H9 (cell line): ENCODE results near the gene SEMA3D. TPM values are rescaled to one million over a fixed set of nuclear protein-coding genes. Genes with fewer than 3 reads are reported as not detected.

Experiments
- DNase-seq: peaks from one replicate; pipeline ENCODE4 v3.0.0-alpha.2; 2017
- H2AFZ ChIP-seq: one replicate; pipeline ENCODE4 v1.6.1; 2013; ENCODE audit warnings: mild to moderate bottlenecking, low read length, control low read depth, moderate library complexity
- H2AK5ac ChIP-seq: 2 replicates; pipeline ENCODE4 v1.6.1; 2013; ENCODE audit warnings: low read length, control low read depth, mixed read lengths; ENCODE audit not compliant: insufficient read length
- H2BK120ac ChIP-seq: one replicate; pipeline ENCODE4 v1.6.1; 2013; ENCODE audit warnings: low read depth, mild to moderate bottlenecking, low read length, control low read depth, inconsistent platforms; ENCODE audit not compliant: poor library complexity, severe bottlenecking
- H2BK12ac ChIP-seq: 2 replicates; pipeline ENCODE4 v1.6.1; 2013; ENCODE audit warnings: low read length, control low read depth, mixed read lengths, low read depth; ENCODE audit not compliant: insufficient read length
- H2BK15ac ChIP-seq: 2 replicates; pipeline ENCODE4 v1.6.1; 2013; ENCODE audit warnings: low read depth, low read length, control low read depth
- H2BK20ac ChIP-seq: one replicate; pipeline ENCODE4 v1.6.1; 2013; ENCODE audit warnings: low read depth, mild to moderate bottlenecking, low read length, control low read depth, inconsistent platforms; ENCODE audit not compliant: poor library complexity, severe bottlenecking
- H2BK5ac ChIP-seq: 2 replicates; pipeline ENCODE4 v1.6.1; 2013; ENCODE audit warnings: low read length, control low read depth, mixed read lengths; ENCODE audit not compliant: insufficient read length
- H3K14ac ChIP-seq: 2 replicates; pipeline ENCODE4 v1.6.1; 2013; ENCODE audit warnings: low read length, control low read depth; ENCODE audit not compliant: insufficient read depth
- H3K18ac ChIP-seq: 2 replicates; pipeline ENCODE4 v1.6.1; 2013; ENCODE audit warnings: low read depth, mild to moderate bottlenecking, mixed read lengths, low read length, control low read depth; ENCODE audit not compliant: insufficient read length
- H3K23ac ChIP-seq: 2 replicates; pipeline ENCODE4 v1.6.1; 2013; ENCODE audit warnings: low read length, control low read depth, mixed read lengths, low read depth; ENCODE audit not compliant: insufficient read length
- H3K23me2 ChIP-seq: 2 replicates; pipeline ENCODE4 v1.6.1; 2013; ENCODE audit warnings: low read depth, mild to moderate bottlenecking, mixed read lengths, low read length, control low read depth; ENCODE audit not compliant: insufficient read length, poor library complexity, severe bottlenecking
- H3K27ac ChIP-seq: 2 replicates; pipeline ENCODE4 v1.5.1; 2013; ENCODE audit warnings: low read length, control low read depth, mixed read lengths, low read depth; ENCODE audit not compliant: insufficient read length
- H3K27me3 ChIP-seq: 2 replicates; pipeline ENCODE4 v1.6.1; 2013; ENCODE audit warnings: low read length, control low read depth, inconsistent platforms; ENCODE audit not compliant: insufficient read depth
- H3K4ac ChIP-seq: 2 replicates; pipeline ENCODE4 v1.6.1; 2013; ENCODE audit warnings: low read depth, mild to moderate bottlenecking, control low read depth, inconsistent platforms, low read length, moderate library complexity
- H3K4me1 ChIP-seq: 2 replicates; pipeline ENCODE4 v1.6.1; 2013; ENCODE audit warnings: low read length, control low read depth, inconsistent platforms; ENCODE audit not compliant: insufficient read depth
- H3K4me2 ChIP-seq: 2 replicates; pipeline ENCODE4 v1.6.1; 2013; ENCODE audit warnings: low read length, control low read depth, mixed read lengths; ENCODE audit not compliant: insufficient read length, insufficient read depth
- H3K56ac ChIP-seq: 2 replicates; pipeline ENCODE4 v1.6.1; 2013; ENCODE audit warnings: low read depth, mild to moderate bottlenecking, mixed read lengths, low read length, control low read depth; ENCODE audit not compliant: insufficient read length
- H3K79me1 ChIP-seq: 2 replicates; pipeline ENCODE4 v1.6.1; 2013; ENCODE audit warnings: low read depth, mild to moderate bottlenecking, moderate library complexity, low read length, control low read depth, inconsistent platforms; ENCODE audit not compliant: insufficient read depth, poor library complexity, severe bottlenecking
- H3K79me2 ChIP-seq: 2 replicates; pipeline ENCODE4 v1.6.1; 2013; ENCODE audit warnings: low read length, control low read depth, inconsistent platforms; ENCODE audit not compliant: insufficient read depth
- H3K9ac ChIP-seq: 2 replicates; pipeline ENCODE4 v1.6.1; 2013; ENCODE audit warnings: low read length, control low read depth, mixed read lengths; ENCODE audit not compliant: insufficient read length; ENCODE audit errors: extremely low read depth
- H3K9me3 ChIP-seq: one replicate; pipeline ENCODE4 v1.6.1; 2013; ENCODE audit warnings: low read depth, low read length, inconsistent platforms; ENCODE audit not compliant: control insufficient read depth
- H3T11ph ChIP-seq: one replicate; pipeline ENCODE4 v1.6.1; 2013; ENCODE audit warnings: mild to moderate bottlenecking, low read length, control low read depth, inconsistent platforms
- H4K20me1 ChIP-seq: one replicate; pipeline ENCODE4 v1.6.1; 2013; ENCODE audit not compliant: control insufficient read depth, insufficient read length, insufficient read depth
- H4K5ac ChIP-seq: 2 replicates; pipeline ENCODE4 v1.6.1; 2013; ENCODE audit warnings: low read depth, mild to moderate bottlenecking, mixed read lengths, low read length, control low read depth; ENCODE audit not compliant: insufficient read length
- H4K8ac ChIP-seq: replicated peaks from 2 replicates; pipeline ENCODE4 v1.6.1; 2013; ENCODE audit warnings: low read length, control low read depth, mixed read lengths, low read depth; ENCODE audit not compliant: insufficient read length
- H4K91ac ChIP-seq: 2 replicates; pipeline ENCODE4 v1.6.1; 2013; ENCODE audit warnings: low read depth, mild to moderate bottlenecking, moderate library complexity, mixed read lengths, low read length, control low read depth; ENCODE audit not compliant: insufficient read length
- H3K27ac Mint-ChIP-seq, 3 experiments: 2 replicates in 2 of 3; 3 replicates in 1 of 3; pipeline ENCODE4 v1.8.0; 2020 to 2021; ENCODE audit warnings: mixed read lengths in 3 of 3, mild to moderate bottlenecking in 1 of 3, moderate library complexity in 1 of 3
- H3K27me3 Mint-ChIP-seq: 2 replicates; pipeline ENCODE4 v1.8.0; 2021; ENCODE audit warnings: low read depth, mild to moderate bottlenecking, moderate library complexity, mixed read lengths
- H3K36me3 Mint-ChIP-seq, 3 experiments: 2 replicates in 2 of 3; 3 replicates in 1 of 3; pipeline ENCODE4 v1.8.0; 2020 to 2021; ENCODE audit warnings: low read depth in 3 of 3, mixed read lengths in 3 of 3; ENCODE audit not compliant: insufficient read depth in 1 of 3
- H3K4me1 Mint-ChIP-seq, 2 experiments: 2 replicates each; pipeline ENCODE4 v1.8.0; 2020; ENCODE audit warnings: mixed read lengths in 2 of 2
- H3K4me3 Mint-ChIP-seq, 2 experiments: 2 replicates in 1 of 2; 3 replicates in 1 of 2; pipeline ENCODE4 v1.8.0; 2020 to 2021; ENCODE audit warnings: mild to moderate bottlenecking in 2 of 2, mixed read lengths in 2 of 2, moderate library complexity in 1 of 2
- H3K9me3 Mint-ChIP-seq, 2 experiments: 2 replicates in 1 of 2; 3 replicates in 1 of 2; pipeline ENCODE4 v1.8.0; 2020; ENCODE audit warnings: mild to moderate bottlenecking in 2 of 2, mixed read lengths in 2 of 2, moderate library complexity in 1 of 2
- WGBS: extraction: QIAGEN DNeasy Blood & Tissue Kit; methylation state at CpG from one replicate; pipeline ENCODE4 v1.1.7; 2013; ENCODE audit warnings: missing lambda C conversion rate, low lambda C conversion rate, mixed read lengths; ENCODE audit not compliant: insufficient read length; ENCODE audit errors: extremely low coverage; 5-methylcytosine and 5-hydroxymethylcytosine counted together
- total RNA-seq: library from RNA; stranded (reverse); gene quantifications from 2 replicates; pipeline ENCODE4 v1.2.1, GENCODE V29; 2021
- TF ChIP-seq, protein P1 (sequence below): fragments of 200-600 bp; sonication (generic); conservative IDR thresholded peaks from 3 replicates; pipeline ENCODE4 v1.8.0; 2021; ENCODE audit warnings: antibody characterized with exemption, mild to moderate bottlenecking

SEMA3D gene
- total RNA-seq, 1 experiment from 2014 or later = 5.4 TPM

DNA sequence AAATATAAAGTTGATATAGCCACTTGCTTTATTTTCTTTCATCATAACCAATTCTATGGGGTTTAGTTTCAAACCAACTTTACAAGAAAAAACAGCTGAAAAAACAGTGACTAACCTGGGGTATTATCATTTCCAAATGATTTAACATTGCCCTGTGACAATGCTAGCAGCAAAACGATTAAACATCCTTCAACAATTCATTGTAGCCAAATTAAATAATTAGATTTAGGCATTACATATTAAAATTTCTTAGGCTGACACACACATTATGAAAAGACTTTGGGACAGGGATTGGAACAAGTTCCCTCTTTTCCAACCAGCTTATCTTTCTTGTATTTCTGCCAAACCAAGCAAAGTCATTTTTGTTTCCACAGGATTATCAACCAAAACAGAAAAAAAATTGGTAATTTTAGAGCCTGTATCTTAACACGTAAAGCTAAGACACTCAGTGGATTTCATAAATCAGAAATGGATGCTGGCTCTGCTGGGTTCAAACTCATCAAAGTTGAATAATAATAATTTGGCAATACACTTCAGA, 84.0 kb downstream of the SEMA3D start:
- DNase-seq = no peak
- H3K79me1 ChIP-seq = no peaks in the 10 kb centered on the region
- TF ChIP-seq, protein P1, sequence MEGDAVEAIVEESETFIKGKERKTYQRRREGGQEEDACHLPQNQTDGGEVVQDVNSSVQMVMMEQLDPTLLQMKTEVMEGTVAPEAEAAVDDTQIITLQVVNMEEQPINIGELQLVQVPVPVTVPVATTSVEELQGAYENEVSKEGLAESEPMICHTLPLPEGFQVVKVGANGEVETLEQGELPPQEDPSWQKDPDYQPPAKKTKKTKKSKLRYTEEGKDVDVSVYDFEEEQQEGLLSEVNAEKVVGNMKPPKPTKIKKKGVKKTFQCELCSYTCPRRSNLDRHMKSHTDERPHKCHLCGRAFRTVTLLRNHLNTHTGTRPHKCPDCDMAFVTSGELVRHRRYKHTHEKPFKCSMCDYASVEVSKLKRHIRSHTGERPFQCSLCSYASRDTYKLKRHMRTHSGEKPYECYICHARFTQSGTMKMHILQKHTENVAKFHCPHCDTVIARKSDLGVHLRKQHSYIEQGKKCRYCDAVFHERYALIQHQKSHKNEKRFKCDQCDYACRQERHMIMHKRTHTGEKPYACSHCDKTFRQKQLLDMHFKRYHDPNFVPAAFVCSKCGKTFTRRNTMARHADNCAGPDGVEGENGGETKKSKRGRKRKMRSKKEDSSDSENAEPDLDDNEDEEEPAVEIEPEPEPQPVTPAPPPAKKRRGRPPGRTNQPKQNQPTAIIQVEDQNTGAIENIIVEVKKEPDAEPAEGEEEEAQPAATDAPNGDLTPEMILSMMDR = no peak

More for the DNA sequence above, 84.0 kb downstream of the SEMA3D start:
- H3K56ac ChIP-seq = no peak overlapping the region
- H3K14ac ChIP-seq = no peak overlapping the region
- H3K4me3 Mint-ChIP-seq = no peak overlapping the region
- no peak overlapping the region for H2BK20ac ChIP-seq
- H3K9ac ChIP-seq = no peak overlapping the region
- no peak overlapping the region for H3K27ac Mint-ChIP-seq
- H3K4me1 Mint-ChIP-seq = no peaks in the 10 kb centered on the region
- no peak overlapping the region for H4K5ac ChIP-seq
- no peak overlapping the region for H4K8ac ChIP-seq
- H2AFZ ChIP-seq = no peak overlapping the region
- H3K4me2 ChIP-seq = no peak overlapping the region
- no peak overlapping the region for H2BK120ac ChIP-seq
- no CpG with 5 or more reads among the region's 2 CpGs for WGBS
- H3K27ac ChIP-seq = no peak overlapping the region
- no peaks in the 10 kb centered on the region for H3K9me3 Mint-ChIP-seq
- no peaks in the 10 kb centered on the region for H3K4me1 ChIP-seq
- H3K27me3 ChIP-seq = no peaks in the 10 kb centered on the region
- H2BK15ac ChIP-seq = no peak overlapping the region
- no peak overlapping the region for H2BK5ac ChIP-seq
- H2BK12ac ChIP-seq = no peak overlapping the region
- no peaks in the 10 kb centered on the region for H3K9me3 ChIP-seq
- no peak overlapping the region for H3T11ph ChIP-seq
- H4K20me1 ChIP-seq = no peaks in the 10 kb centered on the region
- H3K23ac ChIP-seq = no peak overlapping the region
- no peak overlapping the region for H3K18ac ChIP-seq
- no peak overlapping the region for H4K91ac ChIP-seq
- no peaks in the 10 kb centered on the region for H3K27me3 Mint-ChIP-seq
- no peaks in the 10 kb centered on the region for H3K36me3 Mint-ChIP-seq
- H3K79me2 ChIP-seq = no peaks in the 10 kb centered on the region
- H3K23me2 ChIP-seq = no peaks in the 10 kb centered on the region
- no peak overlapping the region for H3K4ac ChIP-seq
- H2AK5ac ChIP-seq = no peak overlapping the region
